ENCODE measurements around the gene PLET1.
"Not testable (repeated sequence)": the region's sequence is repeated elsewhere in the genome, so short reads cannot be mapped to it uniquely, and the experiment has no call there.

PLET1 gene

GRCh38 chr11:112200252-112200651, 60.4 kb downstream of the PLET1 start:
- FAIRE-seq = no peak

- FAIRE-seq = not testable (repeated sequence)
These were observed 61.6 kb downstream of the PLET1 start for GRCh38 chr11:112199101-112199500.
